ENCODE measurements around the gene GNG4.

The GNG4 gene

GRCh38 chr1:235688096-235688495 is 38.5 kb upstream of the GNG4 start:
- no peak for TF ChIP-seq CSRNP3 (CRISPR knock-in tag; IDR thresholded peaks at IDR 0.05)
- TF ChIP-seq TSHZ2 (CRISPR knock-in tag; IDR thresholded peaks at IDR 0.05) = no peak
- TF ChIP-seq TCF4 (CRISPR knock-in tag; IDR thresholded peaks at IDR 0.05; ENCODE audit: borderline replicate concordance) = no peak
- no peak for TF ChIP-seq TOX (CRISPR knock-in tag; IDR thresholded peaks at IDR 0.05; ENCODE audit: borderline replicate concordance)
- TF ChIP-seq ISL1 (CRISPR knock-in tag; IDR thresholded peaks at IDR 0.05) = no peak
- no peak for TF ChIP-seq ZNF8 (CRISPR knock-in tag; IDR thresholded peaks at IDR 0.05)
- no peak for TF ChIP-seq ESRRG (CRISPR knock-in tag; IDR thresholded peaks at IDR 0.05)
- TF ChIP-seq SNAI2 (CRISPR knock-in tag; IDR thresholded peaks at IDR 0.05) = no peak
- TF ChIP-seq ZC3H10 (CRISPR knock-in tag; IDR thresholded peaks at IDR 0.05) = no peak
- no peak for TF ChIP-seq CSDC2 (CRISPR knock-in tag; IDR thresholded peaks at IDR 0.05)
- no peak for ATAC-seq

- no peak for TF ChIP-seq ESRRG (CRISPR knock-in tag; IDR thresholded peaks at IDR 0.05)
- TF ChIP-seq OSR1 (CRISPR knock-in tag; IDR thresholded peaks at IDR 0.05) = no peak
- TF ChIP-seq GLIS3 (CRISPR knock-in tag; IDR thresholded peaks at IDR 0.05) = no peak
- TF ChIP-seq TCF4 (CRISPR knock-in tag; IDR thresholded peaks at IDR 0.05; ENCODE audit: borderline replicate concordance) = no peak
- no peak for TF ChIP-seq CSRNP3 (CRISPR knock-in tag; IDR thresholded peaks at IDR 0.05)
- TF ChIP-seq CREB5 (CRISPR knock-in tag; IDR thresholded peaks at IDR 0.05; ENCODE audit: low read depth) = no peak
These were observed 34.1 kb upstream of the GNG4 start for GRCh38 chr1:235683653-235684052.

GRCh38 chr1:235682216-235682615 is 32.6 kb upstream of the GNG4 start:
- no peak for ATAC-seq

More at GRCh38 chr1:235683653-235684052, 34.1 kb upstream of the GNG4 start:
- no peak for ATAC-seq

GRCh38 chr1:235679644-235680043 is 30.1 kb upstream of the GNG4 start:
- TF ChIP-seq TOX (CRISPR knock-in tag; IDR thresholded peaks at IDR 0.05; ENCODE audit: borderline replicate concordance) (no peak), TSHZ2 (CRISPR knock-in tag; IDR thresholded peaks at IDR 0.05) (no peak), SNAI2 (CRISPR knock-in tag; IDR thresholded peaks at IDR 0.05) (no peak), ZNF565 (CRISPR knock-in tag; conservative IDR thresholded peaks at IDR 0.05; ENCODE audit: low read depth) (no peak), PPARA (CRISPR knock-in tag; IDR thresholded peaks at IDR 0.05; ENCODE audit: borderline replicate concordance) (no peak)
- ATAC-seq = no peak

More at GRCh38 chr1:235682216-235682615, 32.6 kb upstream of the GNG4 start:
- TF ChIP-seq ZFP30 (CRISPR knock-in tag; IDR thresholded peaks at IDR 0.05) (no peak), PPARA (CRISPR knock-in tag; IDR thresholded peaks at IDR 0.05; ENCODE audit: borderline replicate concordance) (no peak), SNAI2 (CRISPR knock-in tag; IDR thresholded peaks at IDR 0.05) (no peak), OSR1 (CRISPR knock-in tag; IDR thresholded peaks at IDR 0.05) (no peak), TOX (CRISPR knock-in tag; IDR thresholded peaks at IDR 0.05; ENCODE audit: borderline replicate concordance) (no peak), GLIS3 (CRISPR knock-in tag; IDR thresholded peaks at IDR 0.05) (no peak), ZNF70 (CRISPR knock-in tag; IDR thresholded peaks at IDR 0.05) (no peak)
